A673 (cell line): ENCODE results near the gene CFAP126.

Experiments used
- EZH2 ChIP-seq: fragments of 200-600 bp; sonication (generic); IDR thresholded peaks from 2 replicates; pipeline ENCODE4 v1.6.1; 2017; ENCODE audit warnings: borderline replicate concordance, low read depth, mild to moderate bottlenecking, mixed read lengths, antibody characterized with exemption, low read length; ENCODE audit not compliant: poor library complexity, severe bottlenecking
- TF ChIP-seq, protein P1 (sequence below): fragments of 300-800, 200-600 bp; sonication (generic); conservative IDR thresholded peaks from 2 replicates; pipeline ENCODE4 v1.5.1; 2017; ENCODE audit warnings: low read depth, mild to moderate bottlenecking, antibody characterized with exemption, low read length, moderate library complexity, mixed read lengths

GRCh38 chr1:161333166-161333565 is 34.5 kb downstream of the CFAP126 start:
- TF ChIP-seq, protein P1, sequence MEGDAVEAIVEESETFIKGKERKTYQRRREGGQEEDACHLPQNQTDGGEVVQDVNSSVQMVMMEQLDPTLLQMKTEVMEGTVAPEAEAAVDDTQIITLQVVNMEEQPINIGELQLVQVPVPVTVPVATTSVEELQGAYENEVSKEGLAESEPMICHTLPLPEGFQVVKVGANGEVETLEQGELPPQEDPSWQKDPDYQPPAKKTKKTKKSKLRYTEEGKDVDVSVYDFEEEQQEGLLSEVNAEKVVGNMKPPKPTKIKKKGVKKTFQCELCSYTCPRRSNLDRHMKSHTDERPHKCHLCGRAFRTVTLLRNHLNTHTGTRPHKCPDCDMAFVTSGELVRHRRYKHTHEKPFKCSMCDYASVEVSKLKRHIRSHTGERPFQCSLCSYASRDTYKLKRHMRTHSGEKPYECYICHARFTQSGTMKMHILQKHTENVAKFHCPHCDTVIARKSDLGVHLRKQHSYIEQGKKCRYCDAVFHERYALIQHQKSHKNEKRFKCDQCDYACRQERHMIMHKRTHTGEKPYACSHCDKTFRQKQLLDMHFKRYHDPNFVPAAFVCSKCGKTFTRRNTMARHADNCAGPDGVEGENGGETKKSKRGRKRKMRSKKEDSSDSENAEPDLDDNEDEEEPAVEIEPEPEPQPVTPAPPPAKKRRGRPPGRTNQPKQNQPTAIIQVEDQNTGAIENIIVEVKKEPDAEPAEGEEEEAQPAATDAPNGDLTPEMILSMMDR: no peak
- TF ChIP-seq EZH2: no peak
